ENCODE results near the gene CDK17.
"Not testable (repeated sequence)": the region's sequence is repeated elsewhere in the genome, so short reads cannot be mapped to it uniquely, and the experiment has no call there.

CDK17 gene

GRCh38 chr12:96343347-96343954, 56.8 kb downstream of the CDK17 start:
- DNase-seq (ENCODE audit: low spot score): no peak
- H3K27ac ChIP-seq: no peak overlapping the region
- no peak for TF ChIP-seq CTCF (IDR thresholded peaks at IDR 0.05)
- H3K4me3 ChIP-seq: no peak overlapping the region

- H3K27ac ChIP-seq, H3K4me3 ChIP-seq: not testable (repeated sequence)
Observed at GRCh38 chr12:96339666-96340065, 60.6 kb downstream of the CDK17 start.

GRCh38 chr12:96338852-96339471, 61.3 kb downstream of the CDK17 start:
- no peak for DNase-seq (ENCODE audit: low spot score)
- no peak overlapping the region for H3K27ac ChIP-seq
- TF ChIP-seq CTCF (IDR thresholded peaks at IDR 0.05): no peak

More at GRCh38 chr12:96339666-96340065, 60.6 kb downstream of the CDK17 start:
- not testable (repeated sequence) for DNase-seq (ENCODE audit: low spot score)

GRCh38 chr12:96337953-96338352, 62.3 kb downstream of the CDK17 start:
- no peak overlapping the region for H3K27ac ChIP-seq
- no peak for TF ChIP-seq CTCF (IDR thresholded peaks at IDR 0.05)

More at GRCh38 chr12:96338852-96339471, 61.3 kb downstream of the CDK17 start:
- no peak overlapping the region for H3K4me3 ChIP-seq

GRCh38 chr12:96336489-96336888, 63.8 kb downstream of the CDK17 start:
- no peak for DNase-seq (ENCODE audit: low spot score)
- H3K4me3 ChIP-seq: no peak overlapping the region
- H3K27ac ChIP-seq: no peak overlapping the region
- TF ChIP-seq CTCF (IDR thresholded peaks at IDR 0.05): no peak

More at GRCh38 chr12:96337953-96338352, 62.3 kb downstream of the CDK17 start:
- DNase-seq (ENCODE audit: low spot score): no peak
- H3K4me3 ChIP-seq: no peak overlapping the region

- DNase-seq (ENCODE audit: low spot score): no peak
- no peak for TF ChIP-seq CTCF (IDR thresholded peaks at IDR 0.05)
- H3K27ac ChIP-seq: no peak overlapping the region
- no peak overlapping the region for H3K4me3 ChIP-seq
Observed at GRCh38 chr12:96335270-96335669, 65.0 kb downstream of the CDK17 start.

- Histone ChIP-seq H3K4me3 (no peak overlapping the region), H3K27ac (no peak overlapping the region)
- TF ChIP-seq CTCF (IDR thresholded peaks at IDR 0.05): no peak
- DNase-seq (ENCODE audit: low spot score): no peak
Observed at GRCh38 chr12:96334502-96334901, 65.7 kb downstream of the CDK17 start.

Measured in coronary artery (tissue), 2 donors.